Cerebellar cortex (tissue), 1 donor: ENCODE data around the gene USP38.
A peak's percentile ranks its signal among the peaks of the same experiment; 100 is the strongest.
"Not testable (repeated sequence)": the region's sequence is repeated elsewhere in the genome, so short reads cannot be mapped to it uniquely, and the experiment has no call there.

Experiments
- DNase-seq: peaks from one replicate; pipeline ENCODE4 v3.0.0-alpha.2; 2015; ENCODE audit warnings: low spot score

USP38 gene

GRCh38 chr4:143207555-143207954 lies 22.8 kb downstream of the USP38 start:
- DNase-seq: peak; percentile 51

GRCh38 chr4:143212566-143212965 lies 27.8 kb downstream of the USP38 start:
- DNase-seq: no peak

DNA sequence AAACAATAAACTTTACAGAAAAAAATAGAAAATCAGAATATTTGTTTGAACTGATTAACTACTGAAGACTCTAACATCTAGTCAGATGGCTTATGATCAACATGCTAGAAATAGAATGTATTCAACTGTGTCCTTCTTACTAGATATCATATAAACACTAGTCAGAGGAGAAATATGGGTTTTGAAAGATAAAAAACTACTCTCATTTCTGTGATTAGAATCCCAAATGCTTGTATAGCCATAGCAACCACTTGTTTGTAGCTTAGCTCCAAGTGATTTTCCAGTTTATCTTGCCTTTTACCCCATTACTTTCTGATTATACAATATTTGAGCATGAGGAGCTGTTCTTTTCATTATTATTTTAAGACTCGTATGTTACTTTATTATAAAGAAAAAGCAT lies 31.2 kb downstream of the USP38 start:
- DNase-seq: no peak

GRCh38 chr4:143224255-143224654 lies 39.5 kb downstream of the USP38 start:
- DNase-seq: peak; percentile 85

DNA sequence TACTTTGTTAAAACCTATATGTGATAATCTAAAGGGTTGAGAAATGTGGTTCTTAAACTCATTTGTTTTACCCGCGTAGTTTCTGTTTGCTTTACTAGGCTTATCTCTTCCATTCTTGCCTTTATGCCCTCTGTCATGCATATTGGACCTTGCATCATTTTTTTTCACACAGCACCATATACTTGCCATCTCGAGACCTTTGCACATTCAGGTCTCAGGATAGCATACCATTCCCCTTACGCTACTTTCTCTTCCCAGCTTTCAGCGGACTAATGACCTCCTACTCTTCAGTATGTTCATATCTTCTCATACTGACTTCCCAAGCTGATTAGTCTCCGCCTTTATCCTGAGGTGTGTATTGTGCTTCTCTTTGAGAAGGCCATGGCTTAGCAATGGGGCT lies 40.5 kb downstream of the USP38 start:
- DNase-seq: no peak

DNA sequence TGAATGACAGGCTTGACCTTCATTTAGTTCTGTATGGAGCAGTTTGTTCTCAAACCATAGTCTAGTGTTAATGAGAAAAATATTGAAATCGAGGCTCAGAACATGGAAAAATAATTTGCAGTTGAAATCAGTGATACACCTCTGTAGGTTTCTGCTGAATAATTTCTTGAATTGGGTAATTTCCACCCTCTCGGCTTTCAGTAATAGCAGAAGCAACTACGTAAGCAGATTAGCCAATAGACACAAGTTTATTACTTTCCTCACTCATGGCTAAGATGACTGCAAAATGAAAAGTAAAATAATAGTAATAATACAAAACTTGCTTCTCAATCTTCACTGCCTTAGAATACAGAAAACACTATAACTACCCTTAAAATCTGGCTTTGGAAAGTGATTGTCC lies 46.0 kb downstream of the USP38 start:
- no peak for DNase-seq

DNA sequence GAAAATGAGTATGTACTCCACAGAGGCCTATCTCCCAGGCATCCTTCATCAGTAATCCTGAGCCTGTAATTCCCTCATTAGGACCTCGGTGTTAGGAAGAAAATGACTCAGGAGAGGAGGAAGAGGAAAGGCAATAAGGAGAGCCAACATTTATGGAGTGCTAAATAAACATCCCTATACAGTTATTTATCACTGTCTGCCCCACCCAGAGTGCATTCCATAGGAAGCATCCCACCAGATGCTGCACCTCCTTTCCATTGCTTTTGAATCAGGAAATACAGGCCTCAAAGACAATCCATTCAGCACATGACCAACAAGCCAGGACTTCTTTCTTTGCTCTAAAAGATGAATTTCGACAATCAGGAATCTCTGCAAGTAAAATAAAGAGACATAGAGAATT lies 47.6 kb downstream of the USP38 start:
- no peak for DNase-seq

DNA sequence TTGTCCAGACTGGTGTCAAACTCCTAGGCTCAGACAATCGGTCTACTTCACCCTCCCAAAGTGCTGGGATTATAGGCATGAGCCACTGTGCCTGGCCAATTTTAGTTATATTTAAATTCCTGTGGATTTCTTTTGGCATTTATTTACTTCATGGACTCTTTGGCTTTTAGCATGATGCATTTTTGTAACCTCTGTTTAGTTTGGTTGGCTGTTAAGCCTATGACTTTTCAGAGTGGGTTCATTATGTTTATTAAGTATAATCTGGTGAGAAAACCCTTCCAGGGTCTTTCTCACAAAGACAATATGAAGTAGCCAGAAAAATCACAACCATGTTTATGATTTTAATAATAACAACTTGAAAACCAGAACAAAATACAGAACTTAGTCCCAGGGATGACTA lies 49.4 kb downstream of the USP38 start:
- DNase-seq: no peak

DNA sequence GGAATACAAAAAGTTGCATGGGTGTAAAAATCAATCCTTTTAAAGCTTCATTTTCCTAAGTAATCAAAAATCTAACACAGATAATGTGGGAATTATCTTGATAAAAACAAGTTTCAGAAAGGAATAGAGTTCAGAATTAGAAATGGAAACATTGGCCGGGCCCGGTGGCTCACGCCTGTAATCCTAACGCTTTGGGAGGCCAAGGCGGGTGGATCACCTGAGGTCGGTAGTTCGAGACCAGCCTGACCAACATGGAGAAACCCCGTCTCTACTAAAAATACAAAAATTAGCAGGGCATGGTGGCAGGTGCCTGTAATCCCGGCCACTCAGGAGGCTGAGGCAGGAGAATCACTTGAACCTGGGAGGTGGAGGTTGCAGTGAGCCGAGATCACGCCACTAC lies 52.5 kb downstream of the USP38 start:
- not testable (repeated sequence) for DNase-seq

DNA sequence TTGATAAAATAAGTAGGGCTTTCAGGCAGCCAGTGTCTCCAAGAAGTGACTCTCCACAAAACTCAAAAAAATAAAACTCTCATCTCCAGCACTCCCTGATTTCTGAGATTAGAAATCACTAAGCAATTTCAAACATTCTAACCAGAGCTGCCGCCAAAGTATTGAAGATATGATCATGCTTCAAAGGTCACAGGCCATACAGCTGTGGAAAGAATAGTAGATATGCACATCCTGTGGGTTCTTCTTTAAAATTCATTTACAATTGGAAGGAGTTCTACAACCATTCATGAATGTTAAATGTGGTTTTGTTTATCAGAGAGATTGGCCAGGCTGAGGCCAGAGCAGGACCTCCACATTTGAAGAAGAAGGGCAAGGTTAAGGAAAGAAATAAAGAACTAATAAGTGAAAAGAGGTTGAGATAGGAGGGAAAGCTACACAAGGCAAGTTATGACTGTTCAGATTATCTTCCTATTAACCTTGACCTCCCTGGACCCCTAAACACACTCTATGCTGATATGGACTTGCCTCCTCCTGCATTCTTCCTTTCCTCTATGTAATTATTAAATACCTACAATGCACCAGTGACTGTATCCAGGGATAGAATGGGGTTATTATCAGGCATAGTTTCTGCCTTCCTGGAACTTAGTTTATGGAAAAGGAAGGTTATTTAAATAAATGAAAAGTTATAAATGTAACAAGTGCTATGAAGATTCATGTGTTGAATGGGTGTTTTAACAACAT lies 56.4 kb downstream of the USP38 start:
- no peak for DNase-seq

GRCh38 chr4:143241892-143242291 lies 57.2 kb downstream of the USP38 start:
- no peak for DNase-seq

DNA sequence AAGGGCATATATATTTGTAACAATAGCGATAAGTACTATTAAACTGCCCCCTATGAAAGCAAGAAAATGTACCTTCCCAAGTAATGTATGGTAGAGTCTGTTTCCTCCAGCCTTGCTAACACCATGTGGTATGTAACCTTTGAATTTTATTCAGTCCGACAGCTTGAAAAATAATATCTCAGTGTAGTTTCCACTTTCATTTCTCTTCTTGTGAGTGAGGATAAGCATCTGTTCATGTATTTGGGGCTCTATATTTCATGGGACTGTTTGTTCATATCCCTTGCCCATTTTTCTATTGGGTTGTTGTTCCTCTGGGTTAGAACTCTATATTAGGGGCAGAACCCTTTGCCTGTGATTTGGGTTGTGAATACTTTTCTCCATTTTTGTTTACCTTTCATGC lies 58.3 kb downstream of the USP38 start:
- no peak for DNase-seq

DNA sequence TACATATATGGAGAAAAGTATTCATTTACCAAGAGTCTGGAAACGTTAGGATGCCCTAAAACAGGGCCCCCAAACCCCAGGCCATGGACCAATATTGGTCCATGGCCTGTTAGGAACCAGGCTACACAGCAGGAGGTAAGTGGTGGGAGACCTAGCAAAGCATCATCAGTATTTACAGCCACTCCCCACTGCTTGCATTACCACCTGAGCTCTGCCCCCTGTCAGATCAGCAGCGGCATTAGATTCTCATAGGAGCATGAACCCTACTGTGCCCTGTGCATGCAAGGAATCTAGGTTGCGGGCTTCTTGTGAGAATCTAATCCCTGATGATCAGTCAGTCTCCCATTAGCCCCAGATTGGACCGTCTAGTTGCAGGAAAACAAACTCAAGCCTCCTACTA lies 62.3 kb downstream of the USP38 start:
- DNase-seq: no peak

GRCh38 chr4:143247866-143248265 lies 63.1 kb downstream of the USP38 start:
- DNase-seq: no peak

DNA sequence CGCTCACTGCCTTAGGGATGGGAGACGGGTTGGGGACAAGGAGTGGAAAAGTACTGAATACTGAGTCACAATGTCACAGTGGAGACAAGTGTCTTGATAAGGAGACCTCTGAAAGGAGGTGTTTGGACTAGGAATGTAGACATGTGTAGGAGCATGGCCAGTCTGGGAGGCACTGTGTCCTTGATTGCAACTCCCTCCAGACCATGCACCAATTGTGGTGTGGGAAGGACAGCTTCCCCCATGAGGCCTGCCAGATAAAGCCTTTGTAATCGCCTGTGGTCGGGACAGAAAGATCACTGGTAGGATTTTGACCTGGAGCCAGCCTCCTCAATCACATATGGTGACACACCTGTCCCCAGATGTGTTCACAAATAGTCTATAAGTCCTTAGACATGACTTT lies 64.1 kb downstream of the USP38 start:
- DNase-seq: no peak

DNA sequence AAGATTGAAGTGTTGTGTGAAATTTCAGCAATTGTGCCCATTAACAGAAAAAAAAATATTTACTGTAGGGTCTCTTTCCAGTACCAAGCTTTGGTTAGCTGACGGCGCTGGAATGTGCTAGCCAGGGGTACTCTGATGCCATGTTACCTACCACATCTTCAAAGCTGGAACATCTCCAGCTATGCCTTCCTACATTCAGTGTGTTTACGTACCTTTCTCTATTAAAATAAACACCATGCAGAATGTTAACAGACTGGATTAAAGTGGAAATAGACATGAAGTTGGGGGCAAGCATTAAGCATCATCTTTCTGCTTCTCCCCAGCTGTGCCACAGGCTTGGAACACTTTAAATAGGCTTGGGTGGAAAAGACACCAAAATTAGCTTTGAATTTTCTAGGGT lies 65.9 kb downstream of the USP38 start:
- no peak for DNase-seq

- DNase-seq: no peak
Observed at GRCh38 chr4:143251348-143251747, 66.6 kb downstream of the USP38 start.

- DNase-seq: no peak
Observed at GRCh38 chr4:143251779-143252178, 67.1 kb downstream of the USP38 start.

GRCh38 chr4:143252478-143252877 lies 67.8 kb downstream of the USP38 start:
- DNase-seq: no peak

- DNase-seq: no peak
Observed at GRCh38 chr4:143253166-143253565, 68.4 kb downstream of the USP38 start.

DNA sequence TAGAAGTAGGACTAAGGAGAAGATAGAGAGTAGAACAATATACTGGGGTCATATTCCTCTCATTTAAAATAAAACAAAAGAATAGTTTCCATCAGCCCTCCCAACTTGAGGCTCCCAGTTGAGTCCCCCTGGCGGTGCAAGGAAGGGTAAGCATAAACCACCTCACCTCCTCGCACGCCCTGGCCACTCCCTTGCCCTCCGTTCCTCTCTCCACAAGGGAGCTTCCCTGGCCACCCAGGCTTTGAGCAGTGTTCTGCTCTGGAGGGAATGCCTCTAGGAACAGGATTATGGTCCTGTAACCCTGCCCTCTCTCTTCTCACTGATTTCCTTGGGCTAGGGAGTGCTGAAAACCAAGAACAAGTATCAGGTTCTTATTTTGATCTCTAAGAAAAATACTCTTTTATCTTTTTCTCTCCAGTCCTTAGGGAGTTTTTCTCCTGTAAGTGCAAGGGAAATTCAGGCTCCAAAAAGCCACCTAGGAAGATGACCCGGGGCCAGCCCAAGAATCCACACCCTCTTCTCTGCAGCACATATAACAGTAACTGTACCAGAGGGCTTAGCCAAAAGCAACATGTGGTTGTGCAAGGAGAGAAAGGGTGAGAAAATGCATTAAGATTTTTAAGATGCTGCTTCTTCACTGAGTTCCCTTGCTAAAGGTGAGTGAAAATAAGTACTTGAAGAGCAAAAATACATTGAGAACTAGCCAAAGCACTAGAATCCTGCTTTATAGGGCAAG lies 69.9 kb downstream of the USP38 start:
- no peak for DNase-seq

DNA sequence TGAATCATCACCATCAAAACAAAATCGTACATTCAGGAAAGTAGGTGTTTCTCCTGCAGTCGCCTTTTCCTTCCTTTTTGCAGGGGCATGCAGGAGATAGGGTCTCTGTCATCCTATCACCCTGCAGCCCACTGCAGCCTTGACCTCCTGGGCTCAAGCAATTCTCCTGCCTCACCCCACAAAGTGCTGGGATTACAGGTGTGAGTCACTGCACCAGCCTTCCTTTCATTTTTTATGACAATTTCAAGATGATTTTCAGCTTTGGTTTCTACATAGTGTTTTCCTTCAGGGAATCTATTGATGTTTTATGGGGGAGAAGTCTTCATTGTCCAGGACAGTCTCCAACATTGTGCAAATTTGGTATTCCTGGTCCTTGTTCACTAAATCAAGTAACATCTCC lies 71.7 kb downstream of the USP38 start:
- DNase-seq: no peak

DNA sequence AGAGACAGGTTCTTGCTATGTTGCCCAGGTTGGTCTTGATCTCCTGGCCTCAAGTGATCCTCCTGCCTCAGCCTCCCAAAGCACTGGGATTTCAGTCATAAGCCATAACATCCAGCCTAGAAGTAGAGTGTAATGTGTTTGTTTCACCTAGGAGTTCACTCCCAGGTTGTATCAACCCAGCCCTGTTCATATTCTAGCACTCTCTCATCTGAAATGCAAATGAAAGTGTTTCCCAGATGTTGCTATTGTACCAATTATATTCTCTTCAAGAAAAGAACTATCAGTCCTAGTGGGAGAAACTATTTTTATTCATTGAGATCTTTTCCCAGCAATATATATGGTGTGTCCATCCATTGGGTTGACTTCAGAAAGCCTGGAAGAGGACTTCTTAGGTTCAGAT lies 72.6 kb downstream of the USP38 start:
- DNase-seq: no peak

DNA sequence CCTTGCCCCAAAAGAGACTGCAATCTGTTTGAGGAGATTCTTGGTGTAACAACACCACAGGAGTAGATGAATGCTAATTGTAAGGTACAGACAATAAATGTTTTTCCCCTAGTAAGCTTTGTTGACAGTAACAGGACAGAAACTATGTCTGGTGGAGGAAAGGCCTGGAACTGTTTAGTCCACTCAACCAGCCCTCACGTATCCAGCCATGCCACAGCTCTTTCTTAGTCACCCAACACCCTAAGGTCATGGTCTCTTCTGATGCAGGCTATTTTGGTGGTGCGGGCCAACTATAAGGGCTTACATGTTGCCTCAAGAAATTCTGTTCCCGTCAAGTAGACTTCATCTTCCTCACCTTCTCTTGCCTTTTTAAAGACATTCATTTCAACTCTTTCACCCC lies 76.0 kb downstream of the USP38 start:
- no peak for DNase-seq
